ENCODE measurements around the gene MAPK7.

DNA sequence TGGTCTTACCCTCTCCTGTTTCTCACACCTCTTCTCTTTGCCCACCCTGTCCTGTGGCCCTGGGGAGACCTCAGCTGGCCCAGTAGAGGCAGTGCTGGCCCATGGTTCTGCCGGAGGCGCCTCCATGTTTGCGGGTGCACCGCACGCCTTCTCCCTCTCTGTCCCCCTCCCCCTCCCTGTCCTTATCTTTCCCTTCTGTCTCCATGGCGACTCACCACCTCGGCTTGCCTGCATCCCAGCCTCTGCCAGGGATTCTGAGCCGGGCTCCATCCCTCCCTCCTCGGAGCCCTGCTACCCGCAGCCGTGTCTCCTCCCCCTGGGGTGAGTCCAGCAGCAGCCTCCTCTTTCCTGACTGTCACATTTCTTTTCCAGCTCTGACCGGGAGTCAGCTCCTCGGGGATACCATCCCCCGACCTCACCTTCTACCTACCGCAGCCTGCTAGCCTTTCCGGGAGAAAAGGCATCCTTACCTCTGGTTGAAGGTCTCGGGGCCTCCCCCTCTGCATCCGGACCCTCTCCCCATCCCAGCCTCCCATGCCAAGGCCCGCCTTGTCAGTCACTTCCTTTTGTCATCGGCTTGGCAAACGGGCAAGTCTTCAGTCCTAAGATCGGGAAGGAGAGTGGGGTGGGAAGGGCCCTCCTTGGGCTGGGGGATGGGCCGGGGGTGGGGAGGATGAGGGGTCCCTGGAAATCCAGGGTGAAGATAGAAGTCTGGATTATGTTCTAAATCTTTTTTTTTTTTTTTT, 32.8 kb downstream of the MAPK7 start, which contains the start of gene RNF112:
- no peak for TF ChIP-seq CHD1 (IDR thresholded peaks at IDR 0.05; ENCODE audit: low read length)
- no peak for TF ChIP-seq TBL1XR1 (IDR thresholded peaks at IDR 0.05; ENCODE audit: low read length in 2 of 2)
- TF ChIP-seq, protein P1, sequence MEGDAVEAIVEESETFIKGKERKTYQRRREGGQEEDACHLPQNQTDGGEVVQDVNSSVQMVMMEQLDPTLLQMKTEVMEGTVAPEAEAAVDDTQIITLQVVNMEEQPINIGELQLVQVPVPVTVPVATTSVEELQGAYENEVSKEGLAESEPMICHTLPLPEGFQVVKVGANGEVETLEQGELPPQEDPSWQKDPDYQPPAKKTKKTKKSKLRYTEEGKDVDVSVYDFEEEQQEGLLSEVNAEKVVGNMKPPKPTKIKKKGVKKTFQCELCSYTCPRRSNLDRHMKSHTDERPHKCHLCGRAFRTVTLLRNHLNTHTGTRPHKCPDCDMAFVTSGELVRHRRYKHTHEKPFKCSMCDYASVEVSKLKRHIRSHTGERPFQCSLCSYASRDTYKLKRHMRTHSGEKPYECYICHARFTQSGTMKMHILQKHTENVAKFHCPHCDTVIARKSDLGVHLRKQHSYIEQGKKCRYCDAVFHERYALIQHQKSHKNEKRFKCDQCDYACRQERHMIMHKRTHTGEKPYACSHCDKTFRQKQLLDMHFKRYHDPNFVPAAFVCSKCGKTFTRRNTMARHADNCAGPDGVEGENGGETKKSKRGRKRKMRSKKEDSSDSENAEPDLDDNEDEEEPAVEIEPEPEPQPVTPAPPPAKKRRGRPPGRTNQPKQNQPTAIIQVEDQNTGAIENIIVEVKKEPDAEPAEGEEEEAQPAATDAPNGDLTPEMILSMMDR (IDR thresholded peaks at IDR 0.05 in 2 of 3, conservative IDR thresholded peaks at IDR 0.05 in 1 of 3; ENCODE audit: insufficient read depth in 2 of 3, low read depth in 1 of 3, low read length in 3 of 3): 0 out of 6 replicates have a peak, but pooled peaks of 1 of the 3 experiments have one; percentile 10
- no peak for TF ChIP-seq ELK1 (CRISPR knock-in tag; IDR thresholded peaks at IDR 0.05)
- TF ChIP-seq DLX4 (CRISPR knock-in tag; IDR thresholded peaks at IDR 0.05): no peak
- no peak for TF ChIP-seq MXI1 (IDR thresholded peaks at IDR 0.05; ENCODE audit: low read depth, low read length)
- no peak for TF ChIP-seq ZNF436 (CRISPR knock-in tag; IDR thresholded peaks at IDR 0.05)
- no peak for TF ChIP-seq KLF13 (tag; IDR thresholded peaks at IDR 0.05; ENCODE audit: borderline replicate concordance, low read depth)
- no peak for TF ChIP-seq SMARCE1 (IDR thresholded peaks at IDR 0.05)
- no peak for TF ChIP-seq ZBTB40 (IDR thresholded peaks at IDR 0.05)
- TF ChIP-seq ZBTB40 (CRISPR knock-in tag; IDR thresholded peaks at IDR 0.05): no peak
- no peak for TF ChIP-seq POLR2A (conservative IDR thresholded peaks at IDR 0.05)
- TF ChIP-seq, protein P2, sequence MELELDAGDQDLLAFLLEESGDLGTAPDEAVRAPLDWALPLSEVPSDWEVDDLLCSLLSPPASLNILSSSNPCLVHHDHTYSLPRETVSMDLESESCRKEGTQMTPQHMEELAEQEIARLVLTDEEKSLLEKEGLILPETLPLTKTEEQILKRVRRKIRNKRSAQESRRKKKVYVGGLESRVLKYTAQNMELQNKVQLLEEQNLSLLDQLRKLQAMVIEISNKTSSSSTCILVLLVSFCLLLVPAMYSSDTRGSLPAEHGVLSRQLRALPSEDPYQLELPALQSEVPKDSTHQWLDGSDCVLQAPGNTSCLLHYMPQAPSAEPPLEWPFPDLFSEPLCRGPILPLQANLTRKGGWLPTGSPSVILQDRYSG (tag; conservative IDR thresholded peaks at IDR 0.05; ENCODE audit: low read depth): no peak
- TF ChIP-seq ZEB2 (IDR thresholded peaks at IDR 0.05): no peak
- no peak for TF ChIP-seq SMARCB1 (IDR thresholded peaks at IDR 0.05; ENCODE audit: insufficient read length, low read depth)

Measured in K562 (cell line).